ENCODE results near the gene CREB5. TPM values are rescaled to one million over a fixed set of nuclear protein-coding genes. Genes with fewer than 3 reads are reported as not detected.

Gene CREB5
- total RNA-seq, 4 donors from 2014 or later: 16.8 to 22.4 (median 20.9) TPM

- Histone ChIP-seq H3K27me3 (no peaks in the 10 kb centered on the region), H3K4me1 (peaks cover 0 to 10% (median 0%) of the 10 kb centered on the region in 4 donors), H3K36me3 (no peaks in the 10 kb centered on the region), H3K27ac (no peak overlapping the region), H3K9me3 (no peaks in the 10 kb centered on the region), H3K4me3 (no peak overlapping the region)
- no peak for TF ChIP-seq CTCF (IDR thresholded peaks at IDR 0.05)
- TF ChIP-seq EP300 (IDR thresholded peaks at IDR 0.05): no peak
- no peak for TF ChIP-seq POLR2A (IDR thresholded peaks at IDR 0.05)
- no peak for DNase-seq (ENCODE audit: low spot score in 2 of 2)
- 66 to 78% methylated on average over 2 of the region's 2 CpGs for WGBS, 2 donors
Observed at GRCh38 chr7:28510026-28510369, 97.7 kb downstream of the CREB5 start.

- no peaks in the 10 kb centered on the region for H3K27me3 ChIP-seq
- WGBS, 2 donors: 90 to 91% methylated on average over 9 of the region's 9 CpGs
- no peak overlapping the region for H3K27ac ChIP-seq
- H3K4me1 ChIP-seq: peaks cover 0 to 5% (median 0%) of the 10 kb centered on the region in 4 donors
- TF ChIP-seq EP300 (IDR thresholded peaks at IDR 0.05): no peak
- no peak for TF ChIP-seq CTCF (IDR thresholded peaks at IDR 0.05)
- TF ChIP-seq POLR2A (IDR thresholded peaks at IDR 0.05): no peak
- no peaks in the 10 kb centered on the region for H3K36me3 ChIP-seq
- H3K4me3 ChIP-seq: no peak overlapping the region
- DNase-seq (ENCODE audit: low spot score in 2 of 2): no peak
- no peaks in the 10 kb centered on the region for H3K9me3 ChIP-seq
Observed at GRCh38 chr7:28512668-28513440, 100.5 kb downstream of the CREB5 start.

GRCh38 chr7:28516390-28517172 is 104.3 kb downstream of the CREB5 start:
- no peak for DNase-seq (ENCODE audit: low spot score in 2 of 2)
- Histone ChIP-seq H3K9me3 (no peaks in the 10 kb centered on the region), H3K27ac (no peak overlapping the region), H3K4me3 (no peak overlapping the region), H3K4me1 (no peaks in the 10 kb centered on the region), H3K36me3 (no peaks in the 10 kb centered on the region), H3K27me3 (no peaks in the 10 kb centered on the region)
- TF ChIP-seq POLR2A (IDR thresholded peaks at IDR 0.05) (no peak), EP300 (IDR thresholded peaks at IDR 0.05) (no peak), CTCF (IDR thresholded peaks at IDR 0.05) (no peak)
- 73 to 74% methylated on average over 14 of the region's 14 CpGs for WGBS, 2 donors

GRCh38 chr7:28517206-28517605 is 104.9 kb downstream of the CREB5 start:
- H3K9me3 ChIP-seq: no peaks in the 10 kb centered on the region
- TF ChIP-seq EP300 (IDR thresholded peaks at IDR 0.05) (no peak), CTCF (IDR thresholded peaks at IDR 0.05) (no peak), POLR2A (IDR thresholded peaks at IDR 0.05) (no peak)
- WGBS, 2 donors: 89 to 93% methylated on average over 5 of the region's 5 CpGs
- no peak overlapping the region for H3K4me3 ChIP-seq
- H3K4me1 ChIP-seq: no peaks in the 10 kb centered on the region
- DNase-seq (ENCODE audit: low spot score in 2 of 2): no peak
- H3K27ac ChIP-seq: no peak overlapping the region
- H3K36me3 ChIP-seq: no peaks in the 10 kb centered on the region
- no peaks in the 10 kb centered on the region for H3K27me3 ChIP-seq

- Histone ChIP-seq H3K36me3 (no peaks in the 10 kb centered on the region), H3K27me3 (no peaks in the 10 kb centered on the region), H3K4me3 (no peak overlapping the region), H3K27ac (no peak overlapping the region), H3K9me3 (no peaks in the 10 kb centered on the region), H3K4me1 (no peaks in the 10 kb centered on the region)
- no peak for TF ChIP-seq CTCF (IDR thresholded peaks at IDR 0.05)
- TF ChIP-seq POLR2A (IDR thresholded peaks at IDR 0.05): no peak
- no peak for TF ChIP-seq EP300 (IDR thresholded peaks at IDR 0.05)
- WGBS, 2 donors: 86 to 88% methylated on average over 7 of the region's 7 CpGs
- no peak for DNase-seq (ENCODE audit: low spot score in 2 of 2)
Observed at GRCh38 chr7:28517606-28518005, 105.3 kb downstream of the CREB5 start.
